Loucy (cell line): ENCODE results near the gene KATNIP.

Experiments
- EZH2phosphoT487 ChIP-seq: fragments of 200-600 bp; IDR thresholded peaks from 2 replicates; pipeline ENCODE4 v1.6.1; 2018; ENCODE audit warnings: antibody characterized with exemption, mild to moderate bottlenecking, moderate library complexity, borderline replicate concordance
- TF ChIP-seq, protein P1 (sequence below): fragments of 200-600 bp; sonication (generic); conservative IDR thresholded peaks from 2 replicates; pipeline ENCODE4 v1.5.1; 2014; ENCODE audit warnings: mild to moderate bottlenecking, antibody characterized with exemption, low read length

DNA sequence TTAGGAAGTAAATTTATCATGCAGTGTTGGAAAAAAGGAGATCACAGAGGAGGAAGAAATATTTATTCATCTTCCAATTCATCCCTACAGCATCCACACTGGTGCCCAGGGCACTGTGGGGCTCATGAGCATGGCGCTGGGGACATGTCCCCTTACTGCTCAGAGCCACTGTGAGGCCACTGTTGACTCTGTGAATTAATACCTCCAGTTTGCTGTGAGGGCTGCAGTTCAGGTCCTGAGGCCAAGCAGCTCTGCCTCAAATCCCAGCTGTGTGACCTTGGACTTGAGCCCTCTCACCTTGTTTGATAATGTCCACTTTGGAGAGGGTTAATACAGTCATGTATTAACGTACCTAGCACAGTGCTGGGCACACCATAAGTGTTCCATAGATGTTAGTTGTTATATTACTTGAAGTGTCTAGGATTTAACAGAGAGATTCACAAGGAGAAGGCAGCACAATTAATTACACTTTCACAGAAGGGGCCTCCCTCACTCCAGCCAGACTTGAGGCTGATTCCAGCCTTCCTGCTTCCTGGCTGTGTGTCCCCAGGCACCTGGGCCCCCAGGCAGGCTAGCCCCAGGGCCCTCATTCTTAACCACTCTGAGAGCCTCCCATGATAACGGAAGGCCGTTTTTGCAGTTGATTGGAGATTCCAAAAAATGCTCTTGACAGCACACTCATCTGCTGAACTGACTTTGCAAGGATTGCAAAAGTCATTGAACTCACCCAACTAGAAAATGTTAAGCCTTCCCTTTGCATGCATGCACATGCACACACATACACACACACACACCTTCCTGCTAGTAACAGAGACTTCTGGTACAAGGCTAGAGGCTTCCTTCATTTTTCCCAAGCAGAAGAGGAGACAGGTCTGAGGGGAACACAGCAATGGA is 29.4 kb downstream of the KATNIP start:
- TF ChIP-seq, protein P1, sequence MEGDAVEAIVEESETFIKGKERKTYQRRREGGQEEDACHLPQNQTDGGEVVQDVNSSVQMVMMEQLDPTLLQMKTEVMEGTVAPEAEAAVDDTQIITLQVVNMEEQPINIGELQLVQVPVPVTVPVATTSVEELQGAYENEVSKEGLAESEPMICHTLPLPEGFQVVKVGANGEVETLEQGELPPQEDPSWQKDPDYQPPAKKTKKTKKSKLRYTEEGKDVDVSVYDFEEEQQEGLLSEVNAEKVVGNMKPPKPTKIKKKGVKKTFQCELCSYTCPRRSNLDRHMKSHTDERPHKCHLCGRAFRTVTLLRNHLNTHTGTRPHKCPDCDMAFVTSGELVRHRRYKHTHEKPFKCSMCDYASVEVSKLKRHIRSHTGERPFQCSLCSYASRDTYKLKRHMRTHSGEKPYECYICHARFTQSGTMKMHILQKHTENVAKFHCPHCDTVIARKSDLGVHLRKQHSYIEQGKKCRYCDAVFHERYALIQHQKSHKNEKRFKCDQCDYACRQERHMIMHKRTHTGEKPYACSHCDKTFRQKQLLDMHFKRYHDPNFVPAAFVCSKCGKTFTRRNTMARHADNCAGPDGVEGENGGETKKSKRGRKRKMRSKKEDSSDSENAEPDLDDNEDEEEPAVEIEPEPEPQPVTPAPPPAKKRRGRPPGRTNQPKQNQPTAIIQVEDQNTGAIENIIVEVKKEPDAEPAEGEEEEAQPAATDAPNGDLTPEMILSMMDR = no peak
- TF ChIP-seq EZH2phosphoT487 = no peak
